ENCODE data around the gene ABR.

The ABR gene

DNA sequence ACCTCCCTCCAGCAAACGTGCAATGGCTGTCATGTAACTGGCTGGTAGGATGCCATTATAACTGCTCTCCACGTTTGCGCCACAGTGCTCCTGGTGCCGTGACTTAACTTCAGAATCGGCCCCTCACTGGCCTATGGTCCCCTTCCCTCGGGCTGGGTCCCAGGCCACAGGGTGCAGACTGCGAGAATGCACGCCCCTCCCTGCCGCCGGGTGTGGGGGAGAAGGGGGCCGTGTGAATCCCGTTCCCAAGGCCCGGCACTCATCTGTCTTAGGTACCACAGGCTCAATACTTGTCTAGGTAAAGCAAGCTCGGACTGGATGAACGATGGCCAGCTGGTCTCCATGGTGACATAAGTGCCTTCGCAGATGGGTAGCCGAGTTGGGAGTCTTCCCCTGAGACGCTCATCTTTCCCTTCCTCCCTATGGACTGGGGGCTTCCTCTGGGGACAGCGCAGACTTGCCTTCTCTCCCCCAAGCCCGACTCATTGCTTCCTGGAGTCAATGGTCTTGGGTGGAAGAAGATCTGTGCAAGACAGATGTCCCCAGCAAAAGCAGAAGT is 145.1 kb downstream of the ABR start:
- no peak for DNase-seq (ENCODE audit: low read depth in 1 of 2, low spot score in 1 of 2)

DNA sequence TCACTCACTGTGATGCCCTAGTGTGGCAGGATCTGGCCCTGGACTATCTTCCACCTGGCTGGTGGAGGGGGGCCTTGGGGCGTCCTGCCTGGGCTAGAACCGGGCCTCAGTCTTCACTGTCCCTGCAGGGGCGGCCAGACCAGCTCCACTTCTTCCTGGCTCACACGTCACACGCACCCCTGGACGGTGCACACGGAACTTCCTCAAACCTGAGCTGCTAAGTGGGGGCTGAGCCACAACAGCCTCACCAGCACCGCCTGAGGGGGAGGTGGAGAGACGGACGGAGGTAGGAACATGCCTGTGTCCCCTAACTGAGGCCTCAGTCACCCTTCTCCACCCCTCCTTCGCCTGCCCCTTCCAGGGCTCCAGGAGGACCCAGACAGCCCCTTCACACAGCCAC is 146.3 kb downstream of the ABR start:
- DNase-seq (ENCODE audit: low read depth in 1 of 2, low spot score in 1 of 2): no peak

DNA sequence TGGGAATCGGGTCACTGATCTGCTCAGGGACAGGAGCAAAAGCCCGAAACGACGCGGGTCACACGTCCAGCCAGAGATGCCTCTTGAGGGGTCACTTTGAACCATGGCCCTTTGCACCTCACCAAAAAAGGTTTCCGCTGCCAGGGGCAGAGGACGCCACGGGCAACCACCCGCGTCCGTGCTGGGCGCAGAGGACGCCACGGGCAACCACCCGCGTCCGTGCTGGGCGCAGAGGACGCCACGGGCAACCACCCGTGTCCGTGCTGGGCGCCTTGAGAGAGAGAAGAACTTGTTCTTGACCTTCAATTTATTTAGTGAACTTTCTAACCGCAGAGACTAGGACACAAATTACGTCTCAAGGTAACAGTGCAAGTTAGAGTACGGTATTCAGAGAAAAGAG is 147.4 kb downstream of the ABR start:
- DNase-seq (ENCODE audit: low read depth in 1 of 2, low spot score in 1 of 2): no peak

DNA sequence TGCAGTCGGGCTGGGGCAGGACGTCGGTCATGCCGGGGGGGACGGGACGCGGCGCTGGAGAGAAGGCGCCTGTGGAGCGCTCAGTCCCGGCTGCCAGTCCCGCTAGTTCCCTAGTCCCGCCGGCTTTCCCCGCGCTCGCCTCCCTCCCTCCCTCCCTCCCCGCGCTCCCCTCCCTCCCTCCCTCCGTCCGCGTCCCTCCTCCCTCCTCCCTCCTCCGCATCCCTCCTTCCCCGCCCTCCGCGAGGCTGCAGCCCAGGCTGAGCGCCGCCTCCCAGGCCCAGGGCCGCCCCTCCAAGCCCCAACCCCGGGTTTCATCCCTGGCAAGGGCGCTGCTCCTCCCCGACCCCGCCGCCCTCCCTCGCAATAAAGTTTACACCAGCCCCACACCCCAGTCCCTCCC is 148.1 kb downstream of the ABR start:
- no peak for DNase-seq (ENCODE audit: low read depth in 1 of 2, low spot score in 1 of 2)

DNA sequence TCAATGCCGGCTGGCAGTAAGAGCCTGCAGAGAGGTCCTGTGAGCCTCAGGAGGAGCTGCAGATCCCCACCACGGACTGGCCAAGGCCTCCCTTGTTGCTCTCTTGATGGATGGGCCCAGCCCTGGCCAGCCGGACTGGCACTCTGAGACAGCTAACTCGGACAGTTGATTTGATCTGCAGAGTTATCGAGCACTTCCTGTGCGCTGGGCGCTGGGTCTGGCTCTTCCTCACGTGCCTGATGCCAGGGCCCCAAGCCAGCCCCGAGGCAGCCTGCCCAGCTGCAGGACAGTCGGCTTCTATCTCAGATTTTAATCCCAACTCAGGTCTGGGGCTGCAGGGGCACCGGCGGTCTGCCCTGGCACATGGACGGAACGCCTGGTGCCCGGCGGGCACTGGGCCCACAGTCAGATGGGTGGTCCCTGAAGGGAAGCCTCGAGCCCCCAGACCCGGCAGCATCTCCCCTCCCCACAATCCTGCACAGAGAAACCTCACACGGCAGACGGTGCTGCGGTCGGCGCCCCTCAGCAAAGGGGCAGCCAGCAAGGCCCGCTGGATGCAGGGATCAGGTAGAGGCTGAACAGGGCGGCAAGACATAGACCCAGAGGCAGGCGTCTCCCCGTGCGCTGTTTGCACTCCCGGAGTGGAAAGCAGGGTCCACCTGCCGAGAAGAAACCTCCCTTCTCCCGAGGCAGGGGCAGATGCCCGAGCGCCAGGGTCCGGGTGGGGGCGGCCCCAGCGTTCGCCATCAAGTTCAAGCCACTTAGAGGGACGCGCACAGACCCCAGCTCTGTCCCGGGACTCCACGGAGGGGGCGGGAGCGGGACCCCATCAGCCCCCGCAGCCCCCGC is 148.9 kb downstream of the ABR start:
- DNase-seq (ENCODE audit: low read depth in 1 of 2, low spot score in 1 of 2): no peak

DNA sequence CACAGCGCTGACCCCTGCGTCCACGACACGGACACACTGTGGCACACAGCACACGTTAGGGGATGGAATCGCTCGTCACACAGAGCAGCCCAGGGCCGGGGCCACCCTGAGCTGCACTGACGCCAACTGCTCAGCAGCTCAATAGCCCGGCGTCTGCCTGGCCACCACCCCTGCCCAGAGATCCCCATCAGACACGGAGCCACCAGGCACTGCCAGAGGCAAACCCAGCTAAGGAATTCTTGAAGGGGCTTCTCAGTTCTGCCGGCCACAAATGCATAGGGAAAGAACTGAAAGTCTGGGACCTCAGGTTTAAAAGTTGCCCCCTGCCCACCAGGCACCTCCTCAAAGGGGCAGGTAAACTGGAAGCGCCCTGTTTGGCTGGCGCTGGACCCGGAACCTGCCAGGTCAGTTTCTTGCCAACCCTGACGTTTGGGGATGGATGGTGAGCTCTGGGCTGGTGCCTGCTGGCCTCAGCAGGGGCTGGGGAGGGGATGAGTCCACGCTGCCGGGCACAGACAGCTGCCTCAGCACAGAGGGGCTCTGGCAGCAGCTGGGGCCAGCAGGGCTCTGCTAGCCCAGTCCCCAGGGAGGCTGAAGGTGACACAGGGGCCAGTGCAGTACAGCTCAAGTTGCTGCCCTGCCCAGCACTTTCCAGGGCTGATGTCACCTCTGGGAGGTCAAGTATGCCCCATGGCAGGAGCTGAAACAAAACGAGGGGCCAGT is 149.7 kb downstream of the ABR start:
- no peak for DNase-seq (ENCODE audit: low read depth in 1 of 2, low spot score in 1 of 2)

DNA sequence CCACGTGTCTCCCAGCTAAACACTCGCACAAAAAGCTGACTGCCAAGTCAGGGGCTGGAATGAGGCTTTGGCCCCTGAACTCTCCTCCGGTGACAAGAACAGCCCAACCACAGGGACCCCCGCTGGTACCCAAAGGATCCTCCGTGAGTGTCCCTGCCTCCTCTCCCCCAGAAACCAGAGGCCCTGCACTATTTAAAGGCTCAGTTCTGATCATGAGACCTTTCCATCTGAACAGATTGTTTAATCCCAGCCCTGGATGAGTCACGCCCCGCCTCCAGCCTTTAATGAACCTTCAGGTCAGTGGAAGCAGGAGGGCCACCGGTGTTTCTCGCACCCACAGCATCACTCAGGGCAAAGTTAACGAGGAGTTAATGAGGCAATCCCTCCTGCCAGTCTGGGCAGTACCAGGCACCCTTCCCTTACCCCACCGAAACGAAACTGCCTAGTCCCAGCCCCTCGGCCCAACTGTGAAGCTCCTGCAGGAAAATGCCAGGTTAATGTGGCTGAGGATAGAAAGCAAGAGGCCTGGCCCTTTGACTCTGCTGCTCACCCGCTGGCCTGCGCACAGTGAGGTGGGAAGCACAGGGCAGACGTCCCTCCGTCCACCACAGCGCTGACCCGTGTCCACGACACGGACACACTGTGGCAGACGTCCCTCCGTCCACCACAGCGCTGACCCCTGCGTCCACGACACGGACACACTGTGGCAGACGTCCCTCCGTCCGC is 150.4 kb downstream of the ABR start:
- no peak for DNase-seq (ENCODE audit: low read depth in 1 of 2, low spot score in 1 of 2)

DNA sequence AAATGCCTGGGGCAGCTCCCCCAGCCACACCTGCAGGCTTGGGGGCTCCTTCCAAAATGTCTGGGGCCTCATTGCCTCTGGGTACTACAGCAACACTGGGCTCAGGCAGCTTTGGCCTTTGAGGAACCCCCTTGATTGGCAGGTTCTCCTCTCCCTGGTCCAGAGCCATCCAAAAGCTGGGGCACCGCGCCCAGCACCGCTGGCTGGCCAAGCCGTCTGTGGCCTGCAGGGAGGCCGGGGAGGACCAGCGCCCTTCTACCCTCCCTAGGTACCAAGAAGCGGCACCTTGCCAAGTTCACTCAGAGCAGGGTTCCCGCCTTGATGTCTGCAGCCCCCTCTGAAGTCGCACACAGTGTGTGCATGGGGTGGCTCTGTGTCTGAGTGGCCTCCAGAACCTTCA is 152.7 kb downstream of the ABR start:
- DNase-seq (ENCODE audit: low read depth in 1 of 2, low spot score in 1 of 2): no peak

DNA sequence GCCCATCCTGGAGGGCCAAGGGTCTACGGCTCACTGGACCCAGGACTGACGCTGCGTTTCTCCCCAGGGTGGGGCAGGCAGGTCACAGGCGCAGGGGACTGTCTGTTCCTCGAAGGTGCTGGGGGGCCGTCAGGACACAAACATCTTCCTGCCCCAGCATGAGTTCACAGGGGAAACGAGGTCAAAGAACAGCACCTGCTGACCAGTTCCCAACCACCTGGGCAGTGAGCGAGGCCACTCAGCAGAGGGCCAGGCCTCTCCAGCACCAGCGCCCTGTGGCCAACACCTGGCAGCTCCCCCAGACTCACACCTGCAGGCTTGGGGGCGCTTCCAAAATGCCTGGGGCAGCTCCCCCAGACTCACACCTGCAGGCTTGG is 153.2 kb downstream of the ABR start:
- DNase-seq (ENCODE audit: low read depth in 1 of 2, low spot score in 1 of 2): no peak

DNA sequence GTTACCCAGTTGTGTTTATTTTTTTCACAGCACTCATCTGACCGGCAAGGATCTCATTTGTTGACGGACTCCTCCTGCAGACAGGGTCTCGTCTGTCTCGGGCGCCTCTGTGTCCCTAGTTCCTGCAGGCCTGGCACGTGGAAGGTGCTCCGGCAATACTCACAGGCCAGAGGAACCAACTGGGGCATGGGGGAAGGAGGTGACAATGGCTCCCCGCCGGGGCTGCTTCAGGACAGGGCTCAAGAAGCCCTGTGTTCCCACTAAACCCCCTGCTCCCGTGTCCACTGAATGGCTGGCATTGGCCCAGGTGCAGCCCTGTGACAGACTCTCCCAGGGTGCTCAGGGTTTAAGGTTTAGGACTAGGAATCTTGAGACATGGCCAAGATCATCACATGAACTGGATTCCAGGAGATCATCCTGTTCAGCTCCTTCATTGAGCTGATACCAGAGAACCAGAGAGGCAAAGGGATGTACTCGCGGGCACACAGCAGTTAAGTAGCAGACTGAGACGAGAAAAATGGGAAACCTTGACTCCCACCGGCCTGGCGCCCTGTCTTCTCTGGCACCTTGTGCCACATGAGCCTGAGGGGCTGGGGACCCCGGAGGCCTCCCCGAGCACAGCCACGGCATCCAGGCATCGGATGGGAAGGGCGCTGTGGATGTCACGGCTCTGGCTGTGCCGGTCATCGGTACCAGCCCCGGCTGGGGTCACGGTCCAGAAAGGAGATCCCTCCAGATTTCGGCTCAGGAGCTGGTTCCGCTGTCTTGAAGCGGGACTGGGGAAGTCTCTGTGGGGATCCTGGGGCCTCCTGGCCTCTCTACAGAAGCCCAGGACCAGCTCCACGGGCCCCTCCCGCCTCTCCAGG is 153.8 kb downstream of the ABR start:
- no peak for DNase-seq (ENCODE audit: low read depth in 1 of 2, low spot score in 1 of 2)

DNA sequence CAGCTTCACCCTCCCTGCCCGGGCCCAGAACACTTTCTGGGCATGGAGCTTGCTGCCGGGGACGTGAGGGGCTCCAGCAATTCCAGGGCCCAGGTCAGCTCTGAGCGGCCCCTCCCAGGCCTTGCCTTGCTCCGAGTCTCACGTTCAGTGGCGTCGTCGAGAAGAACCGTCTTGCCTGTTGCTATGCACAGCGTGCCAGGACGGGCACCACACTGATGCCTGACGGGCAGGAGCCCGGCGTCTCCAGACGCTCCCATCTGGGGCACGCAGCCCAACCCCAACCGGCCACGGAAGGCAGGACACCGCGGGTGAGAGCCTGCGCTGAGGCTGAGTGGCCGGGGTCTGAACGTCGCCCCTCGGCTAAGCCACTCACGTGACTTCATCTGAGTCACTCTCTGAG is 155.7 kb downstream of the ABR start:
- DNase-seq (ENCODE audit: low read depth in 1 of 2, low spot score in 1 of 2): no peak

DNA sequence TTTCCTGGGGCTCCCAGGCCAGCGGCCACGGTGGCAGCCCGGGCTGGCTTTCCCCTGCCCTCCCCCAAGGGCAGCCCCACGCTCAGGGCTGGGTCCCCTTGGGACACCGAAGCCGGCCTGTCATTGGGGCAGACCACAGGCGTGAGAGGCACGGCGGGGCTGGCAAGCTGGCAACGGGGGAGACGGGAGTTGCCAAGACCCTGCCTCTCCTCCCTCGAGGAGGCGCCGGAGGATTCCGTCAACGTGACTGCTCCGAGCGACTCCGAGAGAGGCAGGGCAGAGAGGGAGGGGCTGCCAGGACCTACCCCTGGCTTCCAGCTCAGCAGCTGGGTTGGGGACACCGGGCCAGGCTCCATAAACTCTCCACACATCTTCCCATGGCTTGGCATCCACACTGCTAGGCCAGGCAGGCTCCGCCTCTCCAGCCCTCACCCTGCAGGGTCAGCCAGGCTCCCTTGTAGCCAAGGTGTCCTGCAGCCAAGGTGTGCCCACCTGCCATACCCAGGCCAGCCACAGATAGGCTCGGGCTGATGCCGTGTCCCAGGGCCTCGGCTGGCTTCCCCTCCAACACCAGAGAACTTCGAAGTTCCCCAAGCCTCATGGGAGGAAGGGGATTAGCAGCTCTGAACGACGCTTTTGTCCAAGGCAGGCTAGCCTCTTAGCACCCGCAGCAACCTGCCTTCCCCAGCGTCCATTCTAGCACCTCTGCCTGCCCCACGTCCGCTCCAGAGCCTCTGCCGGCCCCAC is 157.3 kb downstream of the ABR start:
- no peak for DNase-seq (ENCODE audit: low read depth in 1 of 2, low spot score in 1 of 2)

DNA sequence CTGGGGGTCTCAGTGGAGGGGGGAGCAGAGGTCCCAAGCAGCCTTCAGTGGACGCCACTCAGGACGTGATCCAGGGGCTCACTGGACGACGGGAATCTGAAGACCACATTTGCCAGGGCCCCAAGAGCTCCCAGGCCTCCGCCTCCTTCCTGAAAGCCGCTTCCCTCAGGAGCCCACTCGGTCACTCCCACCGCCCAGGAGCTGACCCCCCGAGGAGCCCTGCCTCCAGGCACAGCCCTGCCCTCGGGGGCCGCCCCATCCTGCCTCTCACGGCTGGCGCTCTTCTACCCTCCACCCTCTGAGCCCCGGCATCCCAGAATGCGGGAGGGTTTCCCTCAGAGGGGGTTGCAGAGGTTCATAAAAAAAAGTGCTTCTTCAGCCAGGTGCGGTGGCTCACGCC is 158.6 kb downstream of the ABR start:
- DNase-seq (ENCODE audit: low read depth in 1 of 2, low spot score in 1 of 2): no peak

DNA sequence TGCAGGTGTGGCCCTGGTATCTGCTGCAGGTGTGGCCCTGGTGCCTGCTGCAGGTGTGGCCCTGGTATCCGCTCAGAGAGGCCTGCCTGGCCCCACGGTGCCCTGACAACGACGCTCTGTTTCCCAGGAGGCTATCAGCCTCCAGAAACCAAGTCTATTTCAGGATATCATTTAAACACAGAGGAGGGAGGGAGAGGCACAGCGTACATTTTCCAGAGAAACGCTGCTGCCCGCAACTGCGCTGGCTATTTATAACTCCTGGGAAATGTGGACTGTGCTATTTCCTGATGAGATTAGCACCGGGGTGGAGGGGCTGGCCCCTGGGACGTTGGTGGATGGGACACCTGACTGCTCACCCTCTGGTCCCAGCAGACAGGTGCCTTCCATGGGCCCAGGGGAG is 160.3 kb downstream of the ABR start:
- DNase-seq (ENCODE audit: low read depth in 1 of 2, low spot score in 1 of 2): no peak

DNA sequence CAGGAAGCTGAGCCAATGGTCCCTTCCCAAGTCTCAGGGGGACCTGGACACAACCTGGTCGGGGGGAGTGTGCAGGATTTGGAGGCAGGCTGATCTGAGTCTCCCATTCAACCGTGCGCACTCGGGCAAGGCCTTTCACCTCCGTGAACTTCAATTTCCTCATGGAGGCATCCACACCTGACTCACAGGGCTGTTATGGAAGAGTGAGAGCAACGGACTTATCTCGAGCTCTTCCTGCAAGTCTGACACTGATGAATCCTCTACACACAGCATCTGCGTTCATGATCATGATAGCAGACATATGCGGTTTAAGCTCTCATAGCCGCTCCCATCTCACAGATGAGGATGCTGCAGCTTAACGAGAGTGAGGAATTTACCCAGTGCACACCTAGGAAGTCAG is 161.2 kb downstream of the ABR start:
- no peak for DNase-seq (ENCODE audit: low read depth in 1 of 2, low spot score in 1 of 2)

DNA sequence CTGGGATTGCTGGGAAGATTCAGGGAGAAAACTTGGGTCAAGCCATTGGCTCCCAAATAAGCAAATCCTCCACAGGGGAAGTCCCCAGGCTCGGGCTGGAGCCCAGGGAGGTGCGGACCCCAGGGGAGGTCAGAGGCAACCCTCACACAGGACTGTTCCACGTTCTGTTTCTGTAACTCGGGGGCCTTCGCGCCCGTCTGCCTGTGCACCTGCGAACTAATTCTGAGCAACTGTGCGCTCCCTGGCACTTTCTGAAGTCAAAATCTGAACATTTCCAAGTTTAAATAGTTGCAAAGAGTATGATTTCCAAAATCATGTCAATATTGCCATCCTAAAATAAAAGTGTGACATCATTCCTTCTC is 166.1 kb downstream of the ABR start:
- DNase-seq (ENCODE audit: low read depth in 1 of 2, low spot score in 1 of 2): no peak

DNA sequence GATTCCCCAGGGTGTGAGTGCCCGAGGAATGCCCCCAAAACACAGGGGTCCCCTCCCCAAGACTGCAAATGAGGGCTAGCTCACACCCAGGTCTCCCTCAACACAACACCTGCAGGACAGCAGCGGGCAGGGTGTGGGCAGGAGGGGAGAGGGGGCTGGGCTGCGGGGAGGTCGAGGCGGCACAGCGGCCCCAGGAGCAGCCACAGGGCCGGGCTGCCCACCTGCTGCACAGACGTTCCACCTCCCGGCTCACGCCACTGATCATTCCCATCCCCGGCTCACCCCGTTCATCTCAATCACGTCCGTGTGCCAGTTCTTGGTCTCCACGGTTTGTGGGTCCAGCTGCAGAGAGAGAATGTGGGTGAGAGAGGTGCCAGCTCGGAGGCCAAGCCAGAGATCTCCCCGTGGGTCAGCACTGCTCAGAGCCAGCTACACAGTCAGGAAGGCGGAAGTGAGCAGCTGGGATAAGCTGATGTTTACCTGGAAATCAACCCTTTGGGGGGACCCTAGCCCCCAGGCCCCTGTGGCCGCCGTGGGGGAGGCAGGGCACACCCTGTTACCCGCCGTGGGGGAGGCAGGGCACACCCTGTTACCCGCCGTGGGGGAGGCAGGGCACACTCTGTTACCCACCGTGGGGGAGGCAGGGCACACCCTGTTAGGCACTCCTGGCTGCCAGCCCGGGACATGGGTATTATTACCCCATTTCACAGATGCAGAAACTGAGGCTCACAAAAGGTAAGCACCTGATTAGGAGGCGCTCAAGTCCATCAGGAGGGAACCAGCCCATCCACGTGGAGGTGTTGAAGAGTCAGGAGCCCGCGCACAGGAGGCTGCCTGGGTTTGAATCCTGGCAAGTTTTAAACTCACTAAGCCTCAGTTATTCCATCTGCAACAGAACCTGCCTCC is 166.7 kb downstream of the ABR start:
- DNase-seq (ENCODE audit: low read depth in 1 of 2, low spot score in 1 of 2): no peak

DNA sequence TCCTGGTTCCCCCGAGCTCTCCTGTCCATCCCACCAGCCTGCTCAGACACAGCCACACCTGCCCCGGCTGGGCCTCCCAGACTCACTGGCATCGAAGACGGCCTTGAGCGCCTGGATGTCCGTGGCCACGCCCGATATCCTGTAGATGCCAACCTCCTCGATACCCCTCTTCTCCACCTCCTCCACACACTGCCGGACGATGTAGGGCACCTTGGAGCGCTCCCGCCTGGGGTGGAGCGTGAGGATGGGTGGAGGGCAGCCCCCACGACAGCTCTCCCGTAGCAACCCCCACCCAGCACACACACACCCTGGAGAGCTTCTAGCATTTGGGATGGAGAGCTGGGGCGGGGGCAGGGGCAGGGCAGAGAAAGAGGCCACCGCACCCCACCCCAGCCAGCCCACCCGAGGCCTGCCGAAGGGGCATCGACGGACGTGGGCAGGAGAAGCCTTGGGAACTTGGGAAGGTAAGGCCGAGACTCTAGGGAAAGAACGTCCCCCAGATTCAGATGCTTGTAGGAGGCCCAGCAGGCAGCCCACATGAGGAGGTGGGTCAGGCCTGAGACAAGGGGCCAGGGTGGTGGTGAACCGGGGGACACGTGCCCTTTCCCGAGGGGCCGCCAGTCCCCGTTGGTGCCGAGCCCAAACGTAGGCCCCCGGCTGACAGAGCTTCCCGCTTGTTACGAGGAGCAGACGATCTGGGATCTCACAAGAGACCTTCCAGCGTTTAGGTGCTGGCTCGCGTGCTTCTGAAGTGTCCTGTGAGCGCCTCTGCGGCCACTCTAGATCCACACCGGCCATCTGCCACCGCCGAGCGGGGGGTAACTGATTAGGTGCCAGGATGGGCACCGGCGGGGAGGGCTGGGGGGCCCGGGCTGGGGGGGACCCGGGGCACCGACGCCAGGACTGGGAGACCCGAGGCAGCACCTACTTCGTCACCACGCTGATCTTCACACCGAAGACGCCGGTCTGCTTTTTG is 167.7 kb downstream of the ABR start:
- DNase-seq (ENCODE audit: low read depth in 1 of 2, low spot score in 1 of 2): no peak
